ENCODE data around the gene TRIM15.
A peak's percentile ranks its signal among the peaks of the same experiment; 100 is the strongest.
"Not testable (repeated sequence)": the region's sequence is repeated elsewhere in the genome, so short reads cannot be mapped to it uniquely, and the experiment has no call there.

Gene TRIM15

GRCh38 chr6:30163090-30163917 is at the start of gene TRIM15:
Gene TRIM15, plus strand, starts transcription at chr6:30163546. Its CDS starts 139 bp downstream, at chr6:30163685.
- DNase-seq (ENCODE audit: low read depth, low spot score): no peak

DNA sequence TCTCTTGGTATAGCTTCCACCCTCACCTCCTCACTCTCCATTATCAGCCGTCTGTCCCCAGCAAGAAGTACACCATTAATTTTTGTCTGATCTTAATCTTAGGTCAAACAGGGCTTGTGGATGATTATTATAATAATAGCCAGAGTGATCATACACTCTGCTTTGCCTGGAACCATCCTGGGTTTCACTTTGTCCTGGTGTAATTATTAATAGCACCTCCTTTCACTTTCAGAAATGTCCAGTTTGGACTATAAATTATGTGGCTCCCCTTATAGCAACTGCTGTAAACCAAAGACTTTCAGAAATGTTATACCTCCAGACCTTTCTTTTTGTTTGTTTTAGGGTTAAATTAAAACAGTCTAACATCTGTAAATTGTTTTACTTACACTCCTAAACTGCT is 49.5 kb upstream of the TRIM15 start:
- no peak for DNase-seq (ENCODE audit: low read depth, low spot score)

- DNase-seq (ENCODE audit: low read depth, low spot score): no peak
These were observed 46.6 kb upstream of the TRIM15 start for GRCh38 chr6:30116724-30117123.

DNA sequence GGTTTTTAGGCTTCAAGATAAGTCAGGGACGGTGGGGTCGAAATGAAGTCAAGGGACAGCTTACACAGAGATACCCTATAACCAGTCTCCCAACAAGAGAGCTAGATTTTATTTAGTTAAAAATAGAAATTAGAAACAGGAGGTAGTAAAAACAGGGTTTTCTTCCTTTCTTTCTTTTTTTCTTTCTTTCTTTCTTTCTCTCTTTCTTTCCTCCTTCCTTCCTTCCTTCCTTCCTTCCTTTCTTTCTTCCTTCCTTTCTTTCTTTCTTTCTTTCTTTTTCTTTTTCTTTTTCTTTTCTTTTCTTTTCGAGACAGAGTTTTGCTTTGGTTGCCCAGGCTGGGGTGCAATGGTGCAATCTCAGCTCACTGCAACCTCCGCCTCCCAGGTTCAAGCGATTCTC is 44.7 kb upstream of the TRIM15 start:
- DNase-seq (ENCODE audit: low read depth, low spot score): not testable (repeated sequence)

- no peak for DNase-seq (ENCODE audit: low read depth, low spot score)
These were observed 41.6 kb upstream of the TRIM15 start for GRCh38 chr6:30121446-30122366.

DNA sequence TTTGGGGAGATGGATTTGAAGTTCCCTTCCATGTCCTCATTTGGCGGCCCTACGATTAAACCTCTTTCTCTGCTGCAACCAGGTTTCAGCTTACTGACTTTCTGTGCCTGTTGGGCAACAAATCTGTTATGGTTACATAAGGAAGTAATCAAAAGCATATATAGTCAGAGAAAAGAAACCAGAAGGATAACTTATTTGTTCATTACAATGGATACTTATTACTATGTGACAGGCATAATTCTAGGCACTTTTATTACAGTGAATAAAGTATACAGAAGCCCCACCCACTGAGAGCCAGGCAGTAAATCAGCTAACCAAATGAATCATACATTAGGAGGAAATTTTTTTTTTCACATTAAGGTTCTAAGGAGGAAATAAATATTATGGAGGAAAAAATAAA is 40.8 kb upstream of the TRIM15 start:
- DNase-seq (ENCODE audit: low read depth, low spot score): no peak

GRCh38 chr6:30127238-30128093 is 35.9 kb upstream of the TRIM15 start:
- DNase-seq (ENCODE audit: low read depth, low spot score): peak; percentile 23

DNA sequence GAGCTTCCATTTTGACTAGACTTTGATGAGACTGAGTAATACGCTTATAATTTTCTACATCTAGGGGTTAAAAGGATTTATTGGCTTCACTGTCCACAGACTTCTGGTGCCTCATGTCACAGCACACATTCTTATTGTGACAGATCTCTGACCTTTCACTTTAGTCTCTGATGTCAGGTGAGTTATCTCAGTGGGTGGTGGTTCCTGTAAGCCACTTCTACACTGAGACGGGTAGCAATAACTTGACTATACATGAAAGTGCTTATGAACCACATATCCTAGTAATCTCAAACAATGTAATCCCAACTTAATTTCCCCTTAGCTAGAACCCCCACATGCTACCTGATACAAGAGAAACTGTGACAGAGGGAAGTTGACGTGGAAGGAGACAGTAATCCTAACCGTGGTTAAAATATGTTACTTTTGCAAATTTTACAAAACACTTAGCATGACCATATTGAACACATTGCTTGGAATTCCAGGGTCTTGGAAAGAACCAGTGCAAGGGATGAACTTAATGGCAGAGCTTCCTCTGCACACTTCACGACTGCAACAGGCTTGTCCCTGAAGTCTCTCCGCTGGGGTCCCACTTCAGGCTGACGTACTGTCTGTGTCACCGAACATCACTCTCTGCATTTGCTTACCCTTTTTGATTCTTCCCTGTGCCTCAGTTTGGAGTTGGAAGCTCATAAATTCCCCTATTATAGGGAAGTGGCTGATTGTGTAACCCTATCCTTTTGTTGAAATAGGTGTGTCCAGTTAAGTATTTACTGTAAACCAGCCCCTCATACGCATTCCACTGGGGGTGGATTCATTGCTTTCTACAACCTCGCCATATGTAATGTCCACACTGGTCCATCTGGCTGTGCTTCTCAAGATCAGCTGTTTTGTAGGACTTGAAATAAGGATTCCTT is 33.8 kb upstream of the TRIM15 start:
- DNase-seq (ENCODE audit: low read depth, low spot score): no peak

GRCh38 chr6:30130179-30130679 is 33.1 kb upstream of the TRIM15 start:
- no peak for DNase-seq (ENCODE audit: low read depth, low spot score)

- peak; percentile 89 for DNase-seq (ENCODE audit: low read depth, low spot score)
These were observed 32.2 kb upstream of the TRIM15 start for GRCh38 chr6:30130887-30131862.

- no peak for DNase-seq (ENCODE audit: low read depth, low spot score)
These were observed 31.3 kb upstream of the TRIM15 start for GRCh38 chr6:30131947-30132497.

DNA sequence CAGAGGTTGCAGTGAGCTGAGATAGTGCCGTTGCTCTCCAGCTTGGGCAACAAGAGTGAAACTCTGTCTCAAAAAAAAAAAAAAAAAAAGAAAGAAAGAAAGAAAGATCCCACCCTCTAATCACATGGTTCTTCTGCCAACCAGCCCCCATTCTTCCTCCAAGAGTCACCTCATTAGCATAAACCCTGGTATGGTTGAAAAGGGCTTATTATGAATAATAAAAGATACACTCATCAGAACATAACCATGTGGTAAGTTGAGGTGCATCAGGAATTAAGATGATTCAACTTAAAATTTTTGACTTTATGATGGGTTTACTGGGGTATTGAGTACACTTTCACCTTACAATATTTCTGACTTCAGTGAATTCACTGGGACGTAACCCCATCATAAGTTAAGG is 28.2 kb upstream of the TRIM15 start:
- peak; percentile 13 for DNase-seq (ENCODE audit: low read depth, low spot score)

DNA sequence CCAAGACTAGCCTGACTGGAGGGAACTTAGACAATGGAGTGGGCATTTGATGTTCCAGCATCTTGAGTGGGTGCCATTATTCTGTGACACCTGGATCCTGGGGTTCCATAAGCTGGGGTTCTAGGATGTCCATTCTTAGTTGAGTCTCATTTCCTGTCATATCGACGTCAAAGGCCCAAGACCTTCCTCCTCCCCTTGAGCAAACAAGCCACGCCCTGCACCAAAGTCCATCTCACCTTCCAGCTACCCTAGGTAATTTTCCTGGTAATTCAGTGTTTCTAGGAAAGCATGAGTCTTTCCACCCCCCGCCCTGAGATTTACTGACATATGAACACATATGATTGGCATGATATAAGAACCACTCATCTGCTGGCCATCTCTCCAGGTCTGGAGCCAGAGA is 27.6 kb upstream of the TRIM15 start, which contains the start of gene TRIM40:
TSS of gene TRIM40 (plus strand) at position 384 of the 400 bp plus-strand sequence. CDS start 897 bp downstream, outside the sequence.
- DNase-seq (ENCODE audit: low read depth, low spot score): no peak

GRCh38 chr6:30136570-30137286 is 26.6 kb upstream of the TRIM15 start:
- DNase-seq (ENCODE audit: low read depth, low spot score): no peak

DNA sequence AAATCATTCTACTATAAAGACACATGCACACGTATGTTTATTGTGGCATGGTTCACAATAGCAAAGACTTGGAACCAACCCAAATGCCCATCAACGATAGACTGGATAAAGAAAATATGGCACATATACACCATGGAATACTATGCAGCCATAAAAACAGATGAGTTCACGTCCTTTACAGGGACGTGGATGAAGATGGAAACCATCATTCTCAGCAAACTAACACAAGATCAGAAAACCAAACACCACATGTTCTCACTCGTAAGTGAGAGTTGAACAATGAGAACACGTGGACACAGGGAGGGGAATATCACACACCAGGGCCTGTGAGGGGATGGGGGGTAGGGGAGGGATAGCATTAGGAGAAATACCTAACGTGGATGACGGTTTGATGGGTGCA is 23.1 kb upstream of the TRIM15 start:
- not testable (repeated sequence) for DNase-seq (ENCODE audit: low read depth, low spot score)

- no peak for DNase-seq (ENCODE audit: low read depth, low spot score)
These were observed 20.7 kb upstream of the TRIM15 start for GRCh38 chr6:30142665-30143064.

DNA sequence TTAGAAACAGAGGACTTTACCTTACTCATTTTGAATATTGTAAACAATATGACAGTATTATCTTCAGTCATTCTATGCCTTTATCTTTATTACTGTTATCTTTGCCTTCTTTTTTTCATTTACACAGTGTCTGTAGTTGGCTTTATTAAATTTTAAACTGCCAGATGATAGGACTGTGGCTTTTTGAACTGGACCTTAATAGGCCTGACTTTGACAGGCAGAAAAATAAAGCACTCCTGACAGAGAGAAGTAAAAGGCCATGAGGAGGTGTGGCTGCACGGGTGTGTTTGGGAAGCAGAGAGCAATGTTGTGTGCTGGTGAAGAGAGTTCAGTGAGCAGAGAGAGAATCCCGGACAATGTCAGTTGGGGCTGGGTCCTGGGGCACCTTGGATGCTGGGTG is 19.6 kb upstream of the TRIM15 start:
- DNase-seq (ENCODE audit: low read depth, low spot score): no peak

GRCh38 chr6:30144811-30145210 is 18.5 kb upstream of the TRIM15 start:
- no peak for DNase-seq (ENCODE audit: low read depth, low spot score)
